B cell (primary cell): ENCODE measurements around the gene KIF11.

ENCODE experiments used
- CTCF ChIP-seq: fragments of 200-600 bp; IDR thresholded peaks from one replicate; pipeline ENCODE4 v1.8.0; 2022; ENCODE audit warnings: antibody characterized with exemption, mild to moderate bottlenecking
- EZH2 ChIP-seq: IDR thresholded peaks from 2 replicates; pipeline ENCODE4 v1.6.1; 2012; ENCODE audit warnings: borderline replicate concordance, low read depth, mild to moderate bottlenecking, moderate library complexity, low read length; ENCODE audit not compliant: insufficient read depth, poor library complexity, severe bottlenecking

GRCh38 chr10:92690915-92691590 lies 98.1 kb downstream of the KIF11 start:
- TF ChIP-seq CTCF (no peak), EZH2 (no peak)
